Measurements from ENCODE around the gene OPTC.

The OPTC gene

DNA sequence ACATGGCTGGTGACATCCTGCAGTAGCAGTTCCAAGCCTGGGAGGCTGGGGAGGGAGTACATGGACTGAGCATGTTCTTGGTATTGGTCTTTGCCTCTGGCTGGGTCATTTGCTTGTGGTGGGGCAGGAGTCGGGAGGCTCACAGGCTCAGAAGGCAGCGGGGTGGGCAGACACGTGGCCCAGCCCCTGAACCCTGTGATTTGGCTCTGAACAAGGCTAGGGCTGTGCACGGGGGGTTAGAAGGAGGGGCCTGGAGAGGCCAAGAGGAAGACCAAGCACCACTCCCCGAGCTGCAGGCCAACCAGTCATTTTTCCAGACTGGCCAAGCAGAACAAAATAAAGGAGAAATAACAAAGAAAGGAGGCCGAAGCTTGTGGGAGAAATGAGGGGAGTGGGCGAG lies 28.0 kb upstream of the OPTC start:
- DNase-seq: no peak

GRCh38 chr1:203466906-203467549 lies 26.9 kb upstream of the OPTC start:
- DNase-seq: peak; percentile 35

GRCh38 chr1:203467550-203467921 lies 26.4 kb upstream of the OPTC start:
- no peak for DNase-seq

DNA sequence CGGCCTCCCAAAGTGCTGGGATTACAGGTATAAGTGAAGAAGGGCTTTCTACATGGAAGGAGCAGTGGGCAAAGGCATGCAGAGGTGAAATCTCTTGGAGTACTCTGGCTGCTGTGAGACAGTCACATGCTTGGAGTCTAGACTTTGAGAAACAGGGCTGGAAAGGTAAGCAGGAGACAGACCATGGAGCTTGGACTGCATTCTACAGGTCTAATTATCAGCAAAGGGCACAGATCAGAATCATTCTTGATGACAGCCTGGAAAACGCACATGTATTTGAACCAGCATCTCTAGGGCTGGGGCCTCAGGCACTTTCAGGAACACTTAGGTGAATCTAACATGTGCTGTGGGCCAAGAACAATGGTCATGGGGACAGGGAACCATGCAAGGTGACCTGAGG lies 25.6 kb upstream of the OPTC start:
- no peak for DNase-seq

DNA sequence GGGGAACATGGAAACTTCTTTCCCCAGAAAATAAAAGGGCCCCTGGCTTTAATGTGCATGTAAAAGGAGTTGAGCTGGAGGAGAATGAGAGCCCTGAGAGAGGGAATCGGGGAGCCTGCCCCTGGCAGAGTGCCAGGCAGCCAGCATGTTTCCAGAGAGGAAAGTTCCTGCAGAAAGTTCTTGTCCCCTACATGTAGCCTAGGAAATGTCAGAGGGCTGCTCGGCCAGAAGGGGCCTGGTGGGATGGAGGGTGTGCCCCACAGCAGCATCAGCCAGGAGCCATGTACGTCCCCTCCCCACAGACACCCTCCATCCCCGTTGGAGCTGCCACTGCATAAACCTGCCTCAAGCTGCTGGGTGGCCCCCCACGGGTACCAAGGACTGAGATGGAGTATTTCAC lies 23.7 kb upstream of the OPTC start:
- no peak for DNase-seq

- DNase-seq: no peak
Observed at GRCh38 chr1:203471841-203472240, 22.1 kb upstream of the OPTC start.

- DNase-seq: no peak
Observed at GRCh38 chr1:203473281-203473680, 20.7 kb upstream of the OPTC start.

DNA sequence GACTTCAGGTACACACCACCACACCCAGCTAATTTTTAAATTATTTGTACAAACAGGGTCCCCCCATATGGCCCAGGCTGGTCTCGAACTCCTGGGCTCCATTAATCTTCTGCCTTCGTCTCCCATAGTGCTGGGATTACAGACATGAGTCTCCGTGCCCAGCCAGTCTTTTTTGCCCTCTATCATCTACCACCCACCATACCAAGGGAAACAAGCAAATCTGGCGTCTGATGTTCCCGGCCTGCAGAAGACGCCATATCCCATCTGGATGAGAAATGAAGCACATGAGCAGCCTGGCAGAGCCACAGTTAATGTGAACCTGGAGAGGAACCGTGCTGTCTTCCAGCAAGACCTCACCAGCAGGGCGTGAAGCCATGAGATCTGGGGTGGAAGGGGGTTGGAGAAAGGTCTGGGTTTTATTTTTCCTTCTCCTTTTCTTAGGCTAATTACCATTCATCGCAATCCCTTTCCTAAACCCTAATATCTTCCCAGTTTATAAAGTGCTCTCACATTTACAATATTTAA lies 20.1 kb upstream of the OPTC start:
- DNase-seq: no peak

- peak; percentile 15 for DNase-seq
Observed at GRCh38 chr1:203475012-203475981, 18.7 kb upstream of the OPTC start, which contains the start of gene PRELP. Gene PRELP, plus strand, starts transcription at chr1:203475806. Its CDS starts 7,379 bp downstream, at chr1:203483185.

GRCh38 chr1:203476216-203476814 lies 17.6 kb upstream of the OPTC start:
- DNase-seq: no peak

DNA sequence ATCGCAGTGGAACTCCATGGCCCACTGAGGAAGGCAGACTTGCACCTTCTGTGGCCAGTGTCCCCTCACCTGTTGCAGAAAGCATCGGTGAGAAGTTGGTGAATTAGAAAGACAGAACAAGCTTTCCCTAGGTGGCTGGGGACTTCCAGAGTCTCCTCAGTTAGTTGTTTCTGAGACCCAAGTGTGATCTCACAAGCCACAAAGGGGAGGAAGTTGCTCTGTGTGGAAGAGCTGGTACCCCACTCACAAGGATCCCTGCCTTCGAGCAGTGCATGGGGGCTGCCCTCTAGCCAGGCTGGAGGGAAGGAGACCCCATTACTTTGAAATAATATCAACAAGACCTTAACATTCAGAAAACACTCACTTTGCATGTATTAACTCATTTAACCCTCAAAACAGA lies 16.2 kb upstream of the OPTC start:
- DNase-seq: no peak

DNA sequence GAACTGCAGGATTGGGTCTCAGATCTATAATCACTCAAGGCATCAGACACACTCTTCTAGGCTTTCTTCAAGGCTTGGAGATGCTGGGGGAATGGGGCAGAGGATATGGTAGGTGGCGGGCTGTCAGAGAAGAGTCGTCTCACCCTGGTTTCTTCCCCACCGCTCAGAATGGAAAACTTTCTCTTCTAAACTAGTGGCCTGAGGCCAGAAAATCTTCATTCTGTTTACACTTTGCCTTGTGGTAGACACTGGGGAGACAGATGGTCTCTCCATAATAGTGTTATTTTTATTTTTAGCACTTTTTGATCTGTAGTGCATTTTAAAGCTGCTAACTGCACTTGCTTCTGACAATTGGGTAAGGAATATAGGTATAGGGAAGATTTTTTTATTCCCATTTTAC lies 15.7 kb upstream of the OPTC start:
- DNase-seq: no peak

GRCh38 chr1:203478986-203479385 lies 15.0 kb upstream of the OPTC start:
- no peak for DNase-seq

GRCh38 chr1:203479646-203480045 lies 14.3 kb upstream of the OPTC start:
- DNase-seq: peak; percentile 23

DNA sequence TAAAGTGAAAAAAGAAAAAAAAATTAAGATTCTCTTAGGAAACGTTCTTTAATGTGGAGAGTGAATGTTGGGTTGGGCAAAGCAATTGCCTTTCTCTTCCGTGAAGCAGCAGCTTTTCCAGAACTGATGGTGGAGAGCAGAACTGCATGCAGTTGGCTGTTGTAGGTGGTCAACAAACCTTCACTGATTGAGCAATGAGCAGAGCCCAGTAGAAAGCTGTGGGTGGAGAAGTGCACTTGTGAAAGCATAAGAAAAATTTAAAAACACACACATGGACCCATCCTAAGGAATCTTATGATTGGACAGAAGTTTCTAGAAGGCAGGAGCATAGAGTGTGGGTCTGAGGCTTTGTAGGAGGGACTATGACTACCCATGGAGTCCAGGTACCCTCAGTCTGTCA lies 13.9 kb upstream of the OPTC start:
- DNase-seq: peak; percentile 31

DNA sequence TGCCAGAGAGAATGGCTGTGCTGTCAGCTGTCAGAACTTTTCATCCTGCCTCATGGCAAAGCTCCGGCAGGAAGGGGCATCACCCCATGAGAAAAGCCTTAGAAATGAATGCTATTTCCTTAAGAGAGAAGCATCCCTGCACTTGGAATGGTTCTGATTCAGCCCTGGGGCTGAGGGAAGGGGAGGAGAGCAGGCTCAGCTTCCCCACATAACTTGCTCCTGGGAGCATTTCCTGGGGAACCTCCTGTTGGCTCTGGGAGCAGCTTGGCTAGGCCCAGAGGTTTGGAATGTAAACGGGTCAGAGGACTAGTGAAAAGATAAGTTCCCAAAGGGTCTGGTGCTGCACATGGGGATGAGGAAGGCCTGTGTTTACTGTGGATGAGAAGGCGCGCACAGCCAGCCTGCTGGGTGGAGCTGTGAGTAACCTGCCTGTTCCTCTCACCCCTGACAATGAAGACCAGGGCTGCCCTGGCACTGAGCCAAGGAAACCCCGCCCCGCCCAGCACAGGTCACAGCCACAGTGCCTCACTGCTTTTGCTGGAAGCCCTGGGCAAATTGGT lies 13.3 kb upstream of the OPTC start:
- peak; percentile 92 for DNase-seq

DNA sequence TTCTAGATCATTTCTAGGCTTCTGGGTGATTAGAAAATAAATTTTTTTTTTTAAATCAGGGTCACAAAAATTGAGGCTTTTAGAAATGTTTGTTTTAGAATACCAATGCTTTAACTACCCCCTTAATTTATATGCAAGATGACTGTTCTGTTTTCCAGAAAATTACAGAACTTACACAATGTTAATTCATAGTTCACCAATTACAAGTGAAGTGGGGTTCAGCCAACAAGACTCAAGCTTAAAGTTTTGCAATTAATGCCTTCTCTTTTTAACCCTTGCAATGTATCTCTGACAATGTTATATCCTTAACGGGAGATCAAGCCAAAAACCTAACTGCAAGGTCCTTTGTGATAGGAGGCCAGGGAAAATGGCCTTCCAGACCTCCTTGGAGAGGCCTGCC lies 12.8 kb upstream of the OPTC start:
- DNase-seq: peak; percentile 10

DNA sequence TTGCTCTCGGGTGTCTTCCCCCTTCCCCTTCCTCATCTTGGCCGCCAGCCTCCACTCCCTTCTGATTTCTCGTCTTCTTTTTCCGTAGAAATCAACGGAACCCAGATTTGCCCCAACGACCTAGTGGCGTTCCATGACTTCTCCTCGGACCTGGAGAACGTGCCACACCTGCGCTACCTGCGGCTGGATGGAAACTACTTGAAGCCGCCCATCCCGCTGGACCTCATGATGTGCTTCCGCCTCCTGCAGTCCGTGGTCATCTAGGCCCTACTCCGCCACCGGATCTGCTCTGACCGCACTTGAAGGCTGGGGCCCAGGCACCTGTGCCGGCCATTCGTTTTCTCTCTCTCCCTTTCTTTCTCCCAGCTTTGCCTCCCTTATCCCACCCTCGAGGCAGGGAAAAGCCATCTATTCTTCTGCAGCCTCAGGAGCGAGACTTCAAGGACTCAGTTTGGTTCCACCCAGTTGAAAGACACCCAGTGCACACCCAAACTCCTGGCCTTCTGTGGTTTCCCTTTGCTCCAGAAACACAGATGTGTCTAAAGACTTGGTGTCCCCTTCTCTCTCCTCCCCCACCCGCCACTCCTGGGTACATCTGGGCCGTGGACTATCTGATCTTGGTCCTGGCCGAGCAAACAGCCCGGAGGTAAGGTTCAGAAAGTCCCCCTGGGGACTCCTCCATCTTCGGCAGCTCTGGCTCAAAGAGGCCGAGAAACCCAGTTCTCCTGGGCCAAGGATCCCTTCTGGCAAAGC lies 7.2 kb upstream of the OPTC start:
- DNase-seq: no peak

DNA sequence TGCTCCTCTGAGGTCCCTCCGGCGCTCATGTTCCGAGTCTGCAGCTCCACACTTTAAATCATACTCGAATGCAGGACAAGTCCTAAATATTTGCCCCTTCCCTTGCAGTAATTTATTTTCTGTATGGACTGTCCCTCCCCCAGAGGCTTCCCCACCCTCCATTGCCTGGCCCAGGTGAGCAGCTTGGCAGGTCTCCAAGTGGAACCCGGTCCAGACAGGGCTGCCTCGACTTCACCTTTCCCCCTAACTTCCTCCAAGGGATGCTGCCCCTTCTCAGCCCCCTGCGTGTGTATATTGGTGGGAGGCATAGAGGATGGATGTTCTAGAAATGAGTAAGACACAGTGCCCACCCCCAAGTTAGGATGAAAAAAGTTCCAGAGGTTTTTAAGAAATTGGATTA lies 5.4 kb upstream of the OPTC start:
- DNase-seq: no peak

GRCh38 chr1:203490607-203491006 lies 3.3 kb upstream of the OPTC start:
- DNase-seq: no peak

GRCh38 chr1:203491664-203492063 lies 2.3 kb upstream of the OPTC start:
- DNase-seq: no peak

DNA sequence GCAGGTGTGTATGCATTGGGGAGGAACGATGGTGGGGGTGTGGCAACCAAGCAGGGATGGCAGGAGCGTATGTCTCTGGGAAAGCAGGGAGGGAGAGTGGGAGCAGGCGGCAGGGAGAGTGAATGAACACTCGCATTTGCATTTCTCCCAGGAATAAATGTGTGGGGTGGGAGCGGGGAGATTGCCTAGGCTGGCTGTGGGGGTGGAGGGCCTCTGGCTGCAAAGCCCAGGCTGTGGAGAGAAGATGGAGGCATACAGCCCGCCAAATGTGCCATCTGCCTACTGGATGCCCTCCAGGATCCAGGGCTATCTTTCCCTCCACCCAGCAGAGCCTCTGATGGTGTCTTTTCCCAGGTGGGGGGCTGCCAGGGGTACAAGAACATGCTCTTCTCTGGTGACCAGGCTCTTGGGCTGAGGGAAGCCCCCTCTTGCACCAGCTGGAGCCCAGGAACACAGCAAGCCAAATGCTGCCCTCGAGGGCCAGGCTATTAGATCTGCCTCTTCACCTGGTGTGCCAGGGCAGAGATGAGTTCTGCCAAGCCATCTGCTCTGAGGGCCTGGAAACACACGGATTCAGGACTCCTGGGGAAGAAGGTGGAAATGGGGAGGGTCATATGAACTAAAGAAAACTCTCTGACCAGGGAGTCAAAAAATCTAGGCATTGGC lies 1.7 kb upstream of the OPTC start:
- no peak for DNase-seq
